ENCODE results near the gene SETD6. TPM values are rescaled to one million over a fixed set of nuclear protein-coding genes. Genes with fewer than 3 reads are reported as not detected.

SETD6 gene
- total and polyA plus RNA-seq, 2 of the 8 experiments (the other 6 are each of a cell fraction or from before 2014, with no cell fraction given) = 25.3 to 40.5 TPM

GRCh38 chr16:58481226-58481869 lies 34.0 kb upstream of the SETD6 start:
- Histone ChIP-seq H2BK20ac (ENCODE audit: low read length) (no peak overlapping the region), H3K9ac (replicated peaks in 1 of 4; ENCODE audit: extremely low read depth in 1 of 4, low read depth in 3 of 4, low read length in 3 of 4) (no peak overlapping the region), H4K8ac (ENCODE audit: extremely low read depth, insufficient read depth, low read length) (no peak overlapping the region), H4K91ac (replicated peaks; ENCODE audit: insufficient read length, low read length) (no peak overlapping the region), H3K23me2 (ENCODE audit: low read depth, low read length) (no peaks in the 10 kb centered on the region), H3K4ac (replicated peaks; ENCODE audit: insufficient read length, low read depth, low read length) (no peak overlapping the region), H2AFZ (ENCODE audit: low read length) (no peak overlapping the region), H3K23ac (ENCODE audit: insufficient read length) (no peak overlapping the region), H3K4me1 (replicated peaks in 1 of 4; ENCODE audit: control insufficient read depth in 3 of 4, insufficient read depth in 4 of 4, low read length in 3 of 4) (peaks cover 0 to 3% (median 0%) of the 10 kb centered on the region in 4 experiments; a peak in 2 of 7 replicates), H2BK5ac (ENCODE audit: low read depth, low read length) (no peak overlapping the region), H2BK12ac (ENCODE audit: low read depth, low read length) (no peak overlapping the region), H3K4me3 (ENCODE audit: extremely low read depth in 1 of 4, insufficient read depth in 2 of 4, low read depth in 3 of 4, low read length in 4 of 4) (no peak overlapping the region), H3K79me1 (ENCODE audit: low read depth, low read length) (no peaks in the 10 kb centered on the region), H3K14ac (ENCODE audit: insufficient read length) (no peak overlapping the region), H3K36me3 (ENCODE audit: control insufficient read depth in 2 of 4, insufficient read depth in 4 of 4, low read length in 3 of 4) (no peaks in the 10 kb centered on the region), H3K79me2 (ENCODE audit: control insufficient read depth in 1 of 2, insufficient read depth in 2 of 2, low read length in 2 of 2) (no peaks in the 10 kb centered on the region), H3K9me3 (ENCODE audit: insufficient read depth in 2 of 2, low read depth in 1 of 2, low read length in 1 of 2) (no peaks in the 10 kb centered on the region), H2BK15ac (ENCODE audit: low read length) (no peak overlapping the region), H4K20me1 (replicated peaks in 1 of 2; ENCODE audit: control insufficient read depth in 1 of 2, insufficient read depth in 2 of 2, low read length in 2 of 2) (no peaks in the 10 kb centered on the region), H3K27me3 (replicated peaks in 1 of 4; ENCODE audit: control insufficient read depth in 3 of 4, extremely low read depth in 1 of 4, insufficient read depth in 3 of 4, low read length in 3 of 4) (no peaks in the 10 kb centered on the region), H3K4me2 (ENCODE audit: insufficient read depth in 1 of 2, low read depth in 2 of 2, low read length in 2 of 2) (no peak overlapping the region), H2AK5ac (ENCODE audit: low read depth, low read length) (no peak overlapping the region), H3K18ac (ENCODE audit: extremely low read depth, low read length) (no peak overlapping the region), H2BK120ac (replicated peaks; ENCODE audit: low read depth, low read length) (no peak overlapping the region), H3K56ac (replicated peaks; ENCODE audit: insufficient read length, low read depth, low read length) (no peak overlapping the region), H3K27ac (ENCODE audit: low read depth, low read length) (no peak overlapping the region), H4K5ac (ENCODE audit: insufficient read length, low read depth, low read length) (no peak overlapping the region)
- ChIA-PET CTCF (ENCODE audit: partially characterized antibody) (interaction anchor here (0.6 to 1.4 kb wide), 6 partner anchors 9 to 181 kb away, joined by 3 to 5 read pairs (median 3); no protein-coding TSS in a partner anchor), POLR2A (ENCODE audit: partially characterized antibody) (interaction anchor here (1.1 kb wide), 1 partner anchor 21 kb away, joined by 4 read pairs; no protein-coding TSS in a partner anchor)
- TF ChIP-seq POU5F1 (IDR thresholded peaks at IDR 0.05; ENCODE audit: low read depth, low read length) = no peak
- TF ChIP-seq BRCA1 (IDR thresholded peaks at IDR 0.05; ENCODE audit: low read depth, low read length) = no peak
- TF ChIP-seq ASH2L (IDR thresholded peaks at IDR 0.05; ENCODE audit: low read length) = no peak
- no peak for TF ChIP-seq ZNF274 (IDR thresholded peaks at IDR 0.05; ENCODE audit: borderline replicate concordance, extremely low read depth, low read length)
- TF ChIP-seq KDM1A (IDR thresholded peaks at IDR 0.05; ENCODE audit: borderline replicate concordance, low read length) = no peak
- no peak for TF ChIP-seq SRF (IDR thresholded peaks at IDR 0.05; ENCODE audit: low read depth, low read length)
- TF ChIP-seq PHF8 (conservative IDR thresholded peaks at IDR 0.05; ENCODE audit: low read depth, low read length) = no peak
- no peak for TF ChIP-seq SP1 (IDR thresholded peaks at IDR 0.05; ENCODE audit: low read depth, low read length)
- no peak for TF ChIP-seq EGR1 (IDR thresholded peaks at IDR 0.05; ENCODE audit: borderline replicate concordance, low read depth, low read length)
- no peak for TF ChIP-seq SIRT6 (IDR thresholded peaks at IDR 0.05; ENCODE audit: low read length)
- 93% methylated on average over 11 of the region's 11 CpGs; no CpG with 5 or more reads in 1 of the 2 experiments for WGBS, 2 experiments (ENCODE audit: extremely low coverage in 1 of 2, insufficient coverage in 1 of 2, insufficient read length in 1 of 2, insufficient replicate concordance in 2 of 2, low coverage in 1 of 2, low lambda C conversion rate in 2 of 2, missing lambda C conversion rate in 1 of 2)
- FAIRE-seq = no peak
- DNase-seq (ENCODE audit: low read depth in 1 of 2, low spot score in 2 of 2) = no peak
